ENCODE measurements around the gene PNRC2.

The PNRC2 gene

DNA sequence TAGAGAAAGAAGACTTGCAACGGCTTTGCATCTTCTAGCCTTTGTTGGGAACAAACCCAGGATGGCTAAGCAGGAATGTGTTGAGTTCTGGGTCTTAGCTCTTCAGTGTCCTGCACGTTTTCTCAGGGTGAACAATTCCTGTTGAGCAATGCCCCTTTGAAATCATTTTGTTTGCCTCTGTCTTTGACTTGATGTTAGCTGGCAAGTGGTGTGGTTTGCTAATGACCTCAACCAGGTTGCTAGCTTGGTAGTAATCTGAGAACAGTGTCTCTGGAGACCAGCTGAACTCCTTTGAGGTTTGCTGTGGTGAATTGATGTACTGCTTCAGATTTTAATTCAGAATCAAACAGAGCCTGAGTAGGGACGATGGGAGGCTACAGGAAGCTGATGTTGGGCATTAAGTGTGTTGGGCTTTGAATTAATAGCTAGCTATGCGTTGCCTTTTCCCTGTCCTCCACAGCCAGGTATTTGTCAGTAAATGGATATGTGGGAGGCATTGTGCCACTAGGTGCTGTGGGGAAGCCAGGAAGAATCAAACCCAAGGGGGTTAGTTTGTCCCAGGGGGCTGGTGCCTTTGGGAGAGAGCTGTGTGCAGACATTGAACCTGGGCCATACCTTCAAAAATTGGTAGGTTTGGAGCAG, 43.8 kb downstream of the PNRC2 start (continued):
- TF ChIP-seq WT1 (tag by site-specific recombination; IDR thresholded peaks at IDR 0.05) (no peak), ZNF548 (tag by site-specific recombination; IDR thresholded peaks at IDR 0.05) (no peak), ZBTB1 (tag by site-specific recombination; IDR thresholded peaks at IDR 0.05) (no peak), SETDB1 (IDR thresholded peaks at IDR 0.05; ENCODE audit: insufficient read length, low read length) (no peak), ZNF24 (tag by site-specific recombination; IDR thresholded peaks at IDR 0.05) (peak; percentile 56; the same call in 1 of the 2 replicates), ZNF175 (tag by site-specific recombination; IDR thresholded peaks at IDR 0.05) (no peak), ZNF391 (tag by site-specific recombination; IDR thresholded peaks at IDR 0.05; ENCODE audit: borderline replicate concordance, low read depth) (no peak), KLF1 (tag by site-specific recombination; IDR thresholded peaks at IDR 0.05) (no peak), ZNF776 (tag by site-specific recombination; IDR thresholded peaks at IDR 0.05; ENCODE audit: borderline replicate concordance) (no peak), ZNF394 (tag by site-specific recombination; IDR thresholded peaks at IDR 0.05; ENCODE audit: borderline replicate concordance) (no peak; the same call in 1 of the 2 replicates), YY2 (tag by site-specific recombination; IDR thresholded peaks at IDR 0.05) (no peak), ZNF544 (tag by site-specific recombination; IDR thresholded peaks at IDR 0.05) (no peak), ZNF404 (tag by site-specific recombination; IDR thresholded peaks at IDR 0.05) (no peak), TRIM28 (IDR thresholded peaks at IDR 0.05; ENCODE audit: borderline replicate concordance, low read length) (peak; percentile 86), ZNF146 (tag by site-specific recombination; IDR thresholded peaks at IDR 0.05) (no peak), GLI4 (tag by site-specific recombination; IDR thresholded peaks at IDR 0.05) (no peak), SP3 (tag by site-specific recombination; IDR thresholded peaks at IDR 0.05) (no peak), ZNF600 (tag by site-specific recombination; IDR thresholded peaks at IDR 0.05) (peak; percentile 47), IKZF3 (tag by site-specific recombination; IDR thresholded peaks at IDR 0.05) (no peak), ZNF777 (tag by site-specific recombination; IDR thresholded peaks at IDR 0.05; ENCODE audit: borderline replicate concordance) (no peak), ZNF521 (tag by site-specific recombination; IDR thresholded peaks at IDR 0.05) (no peak), PRDM1 (tag by site-specific recombination; IDR thresholded peaks at IDR 0.05) (no peak), ZNF791 (tag by site-specific recombination; IDR thresholded peaks at IDR 0.05) (no peak), SCRT2 (tag by site-specific recombination; IDR thresholded peaks at IDR 0.05) (peak; percentile 38; the same call in 1 of the 2 replicates), KLF8 (tag by site-specific recombination; IDR thresholded peaks at IDR 0.05) (no peak), ZNF121 (tag by site-specific recombination; IDR thresholded peaks at IDR 0.05) (no peak), ZNF514 (tag by site-specific recombination; IDR thresholded peaks at IDR 0.05) (no peak), ZNF785 (tag by site-specific recombination; IDR thresholded peaks at IDR 0.05) (no peak), MYNN (tag by site-specific recombination; IDR thresholded peaks at IDR 0.05; ENCODE audit: borderline replicate concordance) (no peak), OSR2 (tag by site-specific recombination; IDR thresholded peaks at IDR 0.05) (peak; percentile 87)
- TF ChIP-seq, protein P1, sequence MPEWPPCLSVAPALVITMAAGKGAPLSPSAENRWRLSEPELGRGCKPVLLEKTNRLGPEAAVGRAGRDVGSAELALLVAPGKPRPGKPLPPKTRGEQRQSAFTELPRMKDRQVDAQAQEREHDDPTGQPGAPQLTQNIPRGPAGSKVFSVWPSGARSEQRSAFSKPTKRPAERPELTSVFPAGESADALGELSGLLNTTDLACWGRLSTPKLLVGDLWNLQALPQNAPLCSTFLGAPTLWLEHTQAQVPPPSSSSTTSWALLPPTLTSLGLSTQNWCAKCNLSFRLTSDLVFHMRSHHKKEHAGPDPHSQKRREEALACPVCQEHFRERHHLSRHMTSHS (tag by site-specific recombination; IDR thresholded peaks at IDR 0.05): no peak
- TF ChIP-seq, protein P2, sequence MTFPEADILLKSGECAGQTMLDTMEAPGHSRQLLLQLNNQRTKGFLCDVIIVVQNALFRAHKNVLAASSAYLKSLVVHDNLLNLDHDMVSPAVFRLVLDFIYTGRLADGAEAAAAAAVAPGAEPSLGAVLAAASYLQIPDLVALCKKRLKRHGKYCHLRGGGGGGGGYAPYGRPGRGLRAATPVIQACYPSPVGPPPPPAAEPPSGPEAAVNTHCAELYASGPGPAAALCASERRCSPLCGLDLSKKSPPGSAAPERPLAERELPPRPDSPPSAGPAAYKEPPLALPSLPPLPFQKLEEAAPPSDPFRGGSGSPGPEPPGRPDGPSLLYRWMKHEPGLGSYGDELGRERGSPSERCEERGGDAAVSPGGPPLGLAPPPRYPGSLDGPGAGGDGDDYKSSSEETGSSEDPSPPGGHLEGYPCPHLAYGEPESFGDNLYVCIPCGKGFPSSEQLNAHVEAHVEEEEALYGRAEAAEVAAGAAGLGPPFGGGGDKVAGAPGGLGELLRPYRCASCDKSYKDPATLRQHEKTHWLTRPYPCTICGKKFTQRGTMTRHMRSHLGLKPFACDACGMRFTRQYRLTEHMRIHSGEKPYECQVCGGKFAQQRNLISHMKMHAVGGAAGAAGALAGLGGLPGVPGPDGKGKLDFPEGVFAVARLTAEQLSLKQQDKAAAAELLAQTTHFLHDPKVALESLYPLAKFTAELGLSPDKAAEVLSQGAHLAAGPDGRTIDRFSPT (tag by site-specific recombination; IDR thresholded peaks at IDR 0.05): no peak
- TF ChIP-seq, protein P3, sequence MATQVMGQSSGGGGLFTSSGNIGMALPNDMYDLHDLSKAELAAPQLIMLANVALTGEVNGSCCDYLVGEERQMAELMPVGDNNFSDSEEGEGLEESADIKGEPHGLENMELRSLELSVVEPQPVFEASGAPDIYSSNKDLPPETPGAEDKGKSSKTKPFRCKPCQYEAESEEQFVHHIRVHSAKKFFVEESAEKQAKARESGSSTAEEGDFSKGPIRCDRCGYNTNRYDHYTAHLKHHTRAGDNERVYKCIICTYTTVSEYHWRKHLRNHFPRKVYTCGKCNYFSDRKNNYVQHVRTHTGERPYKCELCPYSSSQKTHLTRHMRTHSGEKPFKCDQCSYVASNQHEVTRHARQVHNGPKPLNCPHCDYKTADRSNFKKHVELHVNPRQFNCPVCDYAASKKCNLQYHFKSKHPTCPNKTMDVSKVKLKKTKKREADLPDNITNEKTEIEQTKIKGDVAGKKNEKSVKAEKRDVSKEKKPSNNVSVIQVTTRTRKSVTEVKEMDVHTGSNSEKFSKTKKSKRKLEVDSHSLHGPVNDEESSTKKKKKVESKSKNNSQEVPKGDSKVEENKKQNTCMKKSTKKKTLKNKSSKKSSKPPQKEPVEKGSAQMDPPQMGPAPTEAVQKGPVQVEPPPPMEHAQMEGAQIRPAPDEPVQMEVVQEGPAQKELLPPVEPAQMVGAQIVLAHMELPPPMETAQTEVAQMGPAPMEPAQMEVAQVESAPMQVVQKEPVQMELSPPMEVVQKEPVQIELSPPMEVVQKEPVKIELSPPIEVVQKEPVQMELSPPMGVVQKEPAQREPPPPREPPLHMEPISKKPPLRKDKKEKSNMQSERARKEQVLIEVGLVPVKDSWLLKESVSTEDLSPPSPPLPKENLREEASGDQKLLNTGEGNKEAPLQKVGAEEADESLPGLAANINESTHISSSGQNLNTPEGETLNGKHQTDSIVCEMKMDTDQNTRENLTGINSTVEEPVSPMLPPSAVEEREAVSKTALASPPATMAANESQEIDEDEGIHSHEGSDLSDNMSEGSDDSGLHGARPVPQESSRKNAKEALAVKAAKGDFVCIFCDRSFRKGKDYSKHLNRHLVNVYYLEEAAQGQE (tag by site-specific recombination; IDR thresholded peaks at IDR 0.05): no peak
- TF ChIP-seq, protein P4, sequence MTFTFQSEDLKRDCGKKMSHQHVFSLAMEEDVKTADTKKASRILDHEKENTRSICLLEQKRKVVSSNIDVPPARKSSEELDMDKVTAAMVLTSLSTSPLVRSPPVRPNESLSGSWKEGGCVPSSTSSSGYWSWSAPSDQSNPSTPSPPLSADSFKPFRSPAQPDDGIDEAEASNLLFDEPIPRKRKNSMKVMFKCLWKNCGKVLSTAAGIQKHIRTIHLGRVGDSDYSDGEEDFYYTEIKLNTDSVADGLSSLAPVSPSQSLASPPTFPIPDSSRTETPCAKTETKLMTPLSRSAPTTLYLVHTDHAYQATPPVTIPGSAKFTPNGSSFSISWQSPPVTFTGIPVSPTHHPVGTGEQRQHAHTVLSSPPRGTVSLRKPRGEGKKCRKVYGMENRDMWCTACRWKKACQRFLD (tag by site-specific recombination; IDR thresholded peaks at IDR 0.05): no peak
